NCI-H2107 treated with DMSO at 0.1 percent for 48 hours (cell line): ENCODE results near the gene CDC42BPG.
"Not testable (repeated sequence)": the region's sequence is repeated elsewhere in the genome, so short reads cannot be mapped to it uniquely, and the experiment has no call there.

ENCODE experiments used
- DNase-seq: peaks from one replicate; lab custom pipeline; 2025; ENCODE audit not compliant: unreplicated experiment; lab: John Stamatoyannopoulos, UW

Gene CDC42BPG

DNA sequence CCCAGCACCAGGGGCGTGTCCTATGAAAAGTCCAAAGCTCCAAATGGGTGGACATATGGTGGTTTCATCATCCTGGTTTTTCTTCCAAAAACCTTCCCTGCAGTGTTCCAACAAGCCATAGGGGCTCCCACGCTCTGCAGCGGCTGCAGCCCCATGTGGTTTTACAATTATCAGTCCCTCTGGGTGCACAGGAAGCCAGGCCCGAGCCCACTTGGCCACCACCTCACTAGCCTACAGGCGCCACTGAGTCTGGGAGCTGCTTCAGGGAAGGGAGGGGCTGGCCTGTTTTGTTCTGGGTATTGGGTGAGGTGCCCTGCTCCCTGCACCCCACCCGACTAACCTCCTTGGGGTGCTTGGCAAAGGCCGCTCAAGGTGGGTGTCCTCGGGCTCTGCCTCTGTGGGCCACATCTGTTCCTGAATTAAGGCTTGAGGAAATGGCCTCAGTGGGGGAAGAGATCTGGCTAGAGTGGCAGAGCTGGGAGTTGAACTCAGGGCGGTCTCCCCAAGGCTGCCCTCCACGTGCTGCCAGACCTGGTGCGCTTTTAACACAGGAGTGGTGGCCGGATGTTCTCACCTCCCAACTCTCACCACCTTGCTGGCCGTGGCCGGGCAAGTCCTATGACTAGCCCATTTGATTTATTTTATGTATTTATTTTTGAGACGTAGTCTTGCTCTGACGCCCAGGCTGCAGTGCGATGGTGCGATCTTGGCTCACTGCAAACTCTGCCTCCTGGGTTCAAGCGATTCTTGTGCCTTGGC is 5.3 kb upstream of the CDC42BPG start:
- DNase-seq, result no peak

DNA sequence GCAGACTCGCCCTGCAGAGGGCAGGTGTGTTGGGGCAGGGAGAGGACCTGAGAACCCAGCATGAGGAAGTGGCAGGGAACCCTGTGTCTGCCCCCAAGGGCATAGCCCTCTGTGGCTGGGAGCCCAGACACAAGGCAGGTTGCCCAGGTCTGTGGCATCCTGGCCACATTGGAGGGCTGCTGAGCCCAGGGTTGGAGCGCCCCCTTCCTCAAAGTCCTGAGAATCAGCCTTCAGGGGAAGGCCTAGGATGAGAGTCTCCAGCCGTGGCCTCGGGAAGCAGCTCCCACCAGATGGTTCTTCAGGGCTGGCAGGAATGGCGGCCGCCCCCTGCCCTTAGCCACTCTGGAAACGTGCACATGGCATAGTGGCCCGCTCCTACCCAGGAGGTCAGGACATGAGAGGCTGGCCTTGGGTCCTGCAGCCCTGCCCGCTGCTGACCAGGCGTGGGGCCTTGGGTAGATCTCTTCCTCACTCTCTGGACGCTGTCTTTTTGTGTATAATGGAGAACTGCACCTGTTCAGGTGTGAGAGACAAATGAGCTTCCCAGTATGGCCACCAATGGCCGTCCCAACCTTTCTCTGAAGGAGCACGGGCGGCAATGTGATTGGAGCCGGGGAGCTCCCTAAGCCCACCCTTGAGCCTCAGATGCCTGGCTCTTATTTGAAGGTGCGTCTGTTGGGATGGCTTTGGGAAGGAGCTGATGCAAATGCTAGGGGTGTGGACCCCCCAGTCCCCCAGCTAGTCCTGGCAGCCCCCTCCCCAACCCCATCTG is 4.6 kb upstream of the CDC42BPG start:
- DNase-seq, result no peak

DNA sequence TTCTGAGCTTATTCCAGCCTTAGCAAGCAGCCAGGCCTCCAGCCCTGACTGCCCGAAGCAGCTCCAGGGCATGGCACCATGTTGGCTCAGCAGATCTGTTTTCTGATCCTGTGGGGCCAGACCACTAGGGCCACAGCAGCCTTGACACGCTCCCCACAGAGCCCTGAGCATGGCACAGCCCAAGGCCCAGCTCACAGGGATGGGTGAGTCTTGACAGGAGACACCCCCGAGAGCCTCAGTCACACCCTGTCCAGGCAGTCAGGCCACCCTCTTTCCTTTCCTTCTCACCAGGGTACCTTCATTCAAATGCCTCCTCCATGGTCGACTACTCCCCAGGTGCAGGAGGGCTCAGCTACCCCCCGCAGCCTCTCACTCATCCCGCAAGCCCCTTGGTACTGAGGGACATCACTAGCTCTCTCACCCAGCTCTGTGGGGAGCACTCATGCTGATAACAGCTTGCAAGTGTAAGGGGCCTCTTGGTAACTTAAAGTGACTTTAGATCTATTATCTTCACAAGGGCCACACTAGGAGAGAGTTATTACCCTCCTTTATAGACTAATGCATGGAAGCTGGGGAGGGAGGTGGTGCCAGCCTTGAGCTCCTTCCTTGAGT is 3.9 kb upstream of the CDC42BPG start:
- peak; percentile 42 for DNase-seq

DNA sequence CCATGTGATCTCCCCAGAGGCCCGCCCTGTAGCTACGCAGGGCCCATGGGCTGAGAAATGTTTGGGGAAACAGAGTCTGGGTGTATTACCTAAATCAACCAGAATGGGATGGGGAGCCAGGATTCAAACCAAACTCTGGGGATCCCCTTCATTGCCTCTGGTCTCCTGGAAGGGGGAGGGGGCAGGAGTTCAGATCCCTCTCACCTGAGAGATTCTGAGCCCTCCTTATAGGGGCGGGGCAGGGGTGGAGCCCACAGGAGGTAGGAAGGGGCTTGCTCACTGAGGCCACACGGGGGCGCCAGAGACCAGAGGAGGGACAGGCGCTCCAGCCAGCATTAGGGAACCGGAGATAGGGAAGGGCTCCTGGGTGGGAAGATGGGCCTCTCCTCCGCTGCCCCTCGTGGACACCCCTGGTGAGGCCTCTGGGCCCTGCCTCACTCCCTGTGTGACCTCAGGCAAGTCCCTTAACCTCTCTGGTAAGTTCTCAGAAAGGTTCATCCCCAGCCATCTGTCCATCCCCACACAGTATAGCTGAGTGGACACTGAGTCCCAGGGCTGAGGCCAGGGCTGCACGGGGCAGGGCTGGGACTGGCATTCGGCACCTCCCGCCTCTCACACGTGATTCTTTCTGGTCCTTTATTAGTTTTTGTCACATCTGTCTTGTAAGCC is 2.7 kb upstream of the CDC42BPG start:
- peak; percentile 57 for DNase-seq

DNA sequence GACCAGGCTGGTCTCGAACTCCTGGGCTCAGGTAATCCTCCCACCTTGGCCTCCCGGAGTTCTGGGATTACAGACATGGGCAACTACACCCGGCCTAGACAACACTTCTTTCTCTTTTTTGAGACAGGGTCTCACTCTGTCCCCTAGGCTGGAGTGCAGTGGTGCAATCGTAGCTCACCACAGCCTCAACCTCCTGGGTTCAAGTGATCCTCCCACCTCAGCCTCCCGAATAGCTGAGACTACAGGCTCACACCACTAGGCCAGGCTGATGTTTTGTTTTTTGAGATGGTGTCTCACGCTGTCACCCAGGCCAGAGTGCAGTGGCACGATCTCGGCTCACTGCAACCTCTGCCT is 1.3 kb upstream of the CDC42BPG start:
- not testable (repeated sequence) for DNase-seq

DNA sequence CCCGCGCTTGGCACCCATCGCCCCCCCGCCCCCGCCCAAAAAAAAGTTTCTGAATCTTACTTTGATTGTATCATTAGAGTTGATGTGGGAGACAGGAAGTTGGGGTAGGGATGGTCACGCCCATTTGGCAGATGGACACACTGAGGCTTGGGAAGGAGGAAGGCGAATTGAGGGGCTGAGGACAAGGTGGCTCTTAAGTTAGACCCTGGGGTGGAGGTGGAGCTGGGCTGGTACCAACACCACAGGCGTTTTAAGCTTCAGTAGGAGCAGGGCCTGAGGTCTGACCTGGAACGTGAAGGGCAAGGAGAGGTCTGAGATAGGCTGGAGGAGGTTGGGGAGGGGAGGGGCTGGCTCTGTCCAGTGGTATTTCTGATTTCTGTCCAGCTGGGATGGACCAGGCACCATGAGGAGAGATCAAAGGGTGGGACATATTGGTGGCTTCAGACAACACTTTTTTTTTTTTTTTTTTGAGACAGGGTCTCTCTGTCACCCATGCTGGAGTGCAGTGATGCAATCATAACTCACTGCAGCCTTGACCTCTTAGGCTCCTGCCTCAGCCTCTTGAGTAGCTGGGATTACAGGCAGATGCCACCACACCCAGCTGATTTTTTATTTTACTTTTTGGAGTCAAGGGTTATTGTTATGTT is 799 bp upstream of the CDC42BPG start:
- no peak for DNase-seq

DNA sequence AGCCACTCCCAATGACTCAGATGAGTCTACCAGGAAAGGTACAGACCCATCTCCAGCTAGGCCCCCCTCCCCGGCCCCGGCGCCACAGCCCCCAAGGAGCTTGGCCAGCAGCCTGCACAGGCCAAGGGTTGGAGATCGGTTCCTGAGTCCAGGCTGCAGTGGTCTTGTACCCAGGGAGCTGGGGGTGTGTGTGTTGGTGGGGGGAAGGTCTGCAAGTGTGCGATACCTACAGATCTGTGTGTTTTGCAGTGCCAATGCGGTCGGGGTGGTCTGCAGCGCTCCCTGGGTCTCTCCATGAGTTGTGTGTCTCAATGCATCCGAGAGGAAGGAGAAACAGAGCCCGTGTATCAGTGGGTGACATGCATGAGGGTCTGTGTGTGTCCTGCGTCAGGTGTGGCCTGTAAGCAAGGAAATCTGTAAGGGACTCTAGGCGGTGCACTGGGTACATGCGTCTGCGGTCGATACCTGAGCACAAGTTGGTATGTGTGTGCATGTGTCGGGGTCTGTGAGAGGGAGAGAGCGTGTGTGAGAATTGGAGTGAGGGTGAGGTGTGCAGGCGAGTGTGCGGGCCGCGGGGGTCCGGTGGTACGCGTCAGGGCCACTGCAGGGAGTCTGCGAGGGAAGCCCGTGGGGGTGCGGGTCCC is 645 bp downstream of the CDC42BPG start:
- DNase-seq, result no peak

DNA sequence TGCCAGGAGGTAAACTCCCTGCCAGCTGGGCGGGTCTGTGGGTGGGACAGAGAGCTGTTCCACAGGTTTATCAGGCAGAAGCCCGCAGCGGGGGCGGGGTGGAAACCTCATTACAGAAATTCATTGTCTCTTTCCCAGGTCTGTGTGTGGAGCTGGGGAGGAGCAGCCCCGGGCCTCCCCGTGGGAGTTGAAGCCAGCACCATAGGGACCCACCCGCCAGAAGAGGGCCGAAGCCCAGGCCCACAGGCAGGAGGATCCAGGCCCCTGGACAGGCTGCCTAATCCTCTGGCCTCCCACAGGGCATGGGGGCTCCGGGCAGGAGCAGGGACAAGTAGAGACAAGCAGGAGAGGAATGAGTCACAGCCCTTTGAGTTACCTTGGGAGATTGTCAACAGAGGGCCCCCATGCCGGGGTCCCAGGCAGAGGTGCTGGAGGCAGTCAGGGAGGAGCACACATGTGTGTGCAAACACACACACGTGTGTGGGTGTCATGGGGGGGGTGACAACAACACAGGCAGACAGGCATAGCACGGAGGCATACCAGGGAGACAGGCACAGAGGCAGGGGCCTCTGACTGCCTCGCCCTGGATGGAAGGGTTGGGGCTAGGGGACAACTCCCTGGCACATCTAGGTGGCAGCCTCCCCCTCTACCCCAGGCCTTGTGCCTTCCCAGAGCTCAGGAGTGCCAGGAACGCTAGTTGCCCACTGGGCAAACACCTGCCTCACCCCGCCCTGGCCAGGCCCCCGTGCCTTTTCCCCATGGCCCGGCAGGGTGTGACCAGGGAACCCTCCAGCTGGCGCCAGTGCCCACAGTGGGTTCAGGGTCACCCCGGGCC is 1.4 kb downstream of the CDC42BPG start:
- no peak for DNase-seq

DNA sequence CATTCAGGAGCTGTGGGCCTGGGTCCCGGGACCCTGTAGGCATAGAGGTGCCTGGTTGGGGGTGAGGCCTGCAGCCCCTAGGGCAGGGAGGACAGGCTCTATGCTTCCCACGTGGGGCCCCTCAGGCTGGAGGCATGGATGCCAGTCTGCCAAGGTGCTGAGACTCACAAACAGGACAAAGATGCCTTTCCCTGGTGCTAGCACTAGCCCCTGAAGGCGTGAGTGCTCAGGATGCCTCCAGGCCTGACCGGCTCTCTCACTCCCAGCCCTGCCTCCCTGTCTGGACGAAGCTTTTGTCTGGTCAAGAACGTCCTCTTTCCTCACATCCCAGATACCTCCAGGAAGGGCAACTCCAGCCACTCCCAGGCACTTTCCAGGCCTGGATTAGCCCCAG is 2.1 kb downstream of the CDC42BPG start:
- DNase-seq, result no peak

DNA sequence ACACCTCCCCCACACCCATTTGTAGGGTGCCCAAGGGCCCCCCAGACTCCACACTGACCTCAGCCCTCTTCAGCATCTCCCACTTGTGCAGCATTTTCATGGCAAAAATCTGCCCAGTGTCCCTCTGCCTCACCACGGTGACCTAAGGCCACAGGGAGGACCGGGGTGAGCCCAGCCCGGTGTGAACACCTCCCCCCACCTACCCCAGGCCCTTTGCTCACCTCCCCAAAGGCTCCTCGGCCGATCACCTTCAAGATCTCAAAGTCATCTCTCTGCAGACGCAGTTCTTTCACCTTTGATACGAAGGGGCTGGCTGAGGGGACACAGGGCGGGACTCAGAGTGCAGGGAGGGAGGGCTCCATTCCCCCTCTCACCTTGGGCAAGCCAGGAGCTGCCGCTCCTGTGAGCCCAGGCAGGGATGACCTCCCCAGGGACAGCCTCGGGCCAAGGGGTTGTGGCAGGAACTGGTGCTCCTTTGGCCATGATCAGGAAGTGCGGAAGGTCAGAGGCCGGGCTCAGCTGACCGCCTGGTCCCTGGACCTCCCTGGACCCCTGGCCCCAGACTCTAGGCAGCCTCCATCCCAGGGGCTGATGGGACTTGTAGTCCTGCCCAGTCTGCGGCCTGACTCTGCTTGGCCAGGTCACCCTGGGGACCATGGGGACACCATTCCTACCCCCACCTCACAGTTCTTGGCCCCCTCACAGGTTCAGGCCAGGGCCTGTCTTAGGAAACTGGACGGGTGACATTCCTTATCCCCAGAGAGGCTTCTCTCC is 2.7 kb downstream of the CDC42BPG start:
- DNase-seq, result no peak

DNA sequence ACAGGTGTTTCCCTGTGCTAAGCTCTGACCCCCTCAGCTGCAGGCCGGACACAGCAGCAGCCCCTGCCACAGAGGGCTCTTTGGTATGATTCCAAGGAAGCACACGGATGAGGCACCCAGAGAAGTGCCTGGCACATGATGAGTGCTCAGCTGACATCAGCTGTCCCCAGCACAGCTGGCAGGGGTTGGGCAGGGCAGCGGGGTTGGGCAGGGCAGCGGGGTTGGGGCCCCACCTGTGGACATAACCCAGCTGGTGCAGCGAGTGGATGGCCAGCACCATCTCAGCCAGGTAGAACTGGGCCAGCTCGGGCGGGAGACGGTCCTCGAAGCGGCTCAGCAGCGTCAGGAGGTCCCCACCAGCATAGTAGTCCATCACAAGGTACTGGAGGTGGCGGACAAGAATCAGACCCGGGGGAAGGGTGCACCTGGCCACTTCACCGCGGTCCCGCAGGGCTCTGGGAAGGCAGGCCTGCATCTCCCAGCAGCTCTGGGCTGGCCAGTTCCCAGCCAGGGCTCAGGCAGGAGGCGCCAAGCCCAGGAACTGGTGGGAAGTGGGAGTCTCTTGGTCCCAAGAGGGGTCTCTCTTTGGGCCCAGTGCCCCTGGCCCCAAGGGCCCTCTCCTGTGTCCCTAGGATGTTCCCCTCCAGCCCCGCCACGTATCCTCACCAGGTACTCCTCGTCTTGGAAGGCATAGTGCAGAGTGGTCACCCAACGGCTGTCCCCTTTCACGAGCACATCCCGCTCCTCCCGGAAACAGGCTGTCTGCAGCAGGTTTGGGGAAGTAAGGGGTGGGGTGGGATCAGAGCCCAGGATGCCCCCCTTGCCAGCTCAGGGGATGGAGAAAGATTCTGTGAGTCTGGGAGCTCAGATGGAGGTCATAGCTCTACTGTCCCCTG is 4.3 kb downstream of the CDC42BPG start:
- no peak for DNase-seq

DNA sequence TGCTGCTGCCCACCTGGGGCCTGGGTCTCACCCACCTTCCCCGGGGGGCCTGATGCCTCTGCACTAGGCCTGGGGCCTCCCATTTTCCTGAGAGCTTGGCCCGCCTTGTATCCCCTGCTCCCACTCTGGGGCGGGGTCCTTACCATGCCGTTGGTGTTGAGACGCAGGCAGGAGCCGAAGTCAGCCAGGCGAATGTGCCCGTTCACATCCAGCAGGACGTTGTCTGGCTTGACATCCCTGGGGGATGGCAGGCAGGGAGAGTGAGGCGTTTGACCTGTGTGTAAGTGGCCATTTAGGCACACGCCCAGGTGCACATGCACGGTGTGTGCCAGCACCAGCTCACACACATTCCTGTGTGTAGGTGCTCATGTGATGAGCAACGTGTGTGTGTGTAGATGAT is 5.1 kb downstream of the CDC42BPG start:
- no peak for DNase-seq

DNA sequence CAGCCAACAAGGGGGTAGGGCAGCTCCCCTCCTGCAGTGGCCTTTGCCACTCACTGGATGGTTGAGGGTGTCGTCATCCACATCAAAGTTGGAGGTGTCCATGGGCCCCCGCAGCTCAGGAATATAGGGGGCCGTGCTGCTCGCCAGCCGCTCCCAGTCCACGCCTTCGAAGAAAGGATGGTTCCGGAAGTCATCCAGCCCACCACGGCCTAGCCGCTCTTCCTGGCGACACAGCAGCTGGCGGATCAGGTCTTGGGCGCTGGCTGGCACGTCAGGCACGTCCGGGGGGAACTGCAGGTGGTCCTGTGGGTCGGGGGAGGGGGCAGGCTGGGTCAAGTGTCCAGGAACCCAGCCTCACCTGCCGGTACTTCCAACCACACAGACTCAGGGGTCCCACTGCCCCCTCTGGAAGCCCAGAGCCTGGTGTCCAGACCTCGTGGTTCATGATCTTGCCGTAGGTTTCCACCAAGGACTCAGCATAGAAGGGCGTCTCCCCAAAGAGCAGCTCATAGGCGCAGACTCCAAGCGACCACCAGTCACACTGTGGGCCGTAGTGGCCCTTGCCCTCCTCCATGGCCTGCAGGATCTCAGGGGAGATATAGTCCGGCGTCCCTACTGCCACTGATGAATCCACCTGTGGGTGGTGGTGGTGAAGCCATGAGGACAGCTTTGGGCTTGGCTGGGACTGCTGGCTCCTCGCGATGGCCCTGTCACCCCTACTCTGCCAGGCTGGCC is 5.7 kb downstream of the CDC42BPG start:
- DNase-seq, result no peak

DNA sequence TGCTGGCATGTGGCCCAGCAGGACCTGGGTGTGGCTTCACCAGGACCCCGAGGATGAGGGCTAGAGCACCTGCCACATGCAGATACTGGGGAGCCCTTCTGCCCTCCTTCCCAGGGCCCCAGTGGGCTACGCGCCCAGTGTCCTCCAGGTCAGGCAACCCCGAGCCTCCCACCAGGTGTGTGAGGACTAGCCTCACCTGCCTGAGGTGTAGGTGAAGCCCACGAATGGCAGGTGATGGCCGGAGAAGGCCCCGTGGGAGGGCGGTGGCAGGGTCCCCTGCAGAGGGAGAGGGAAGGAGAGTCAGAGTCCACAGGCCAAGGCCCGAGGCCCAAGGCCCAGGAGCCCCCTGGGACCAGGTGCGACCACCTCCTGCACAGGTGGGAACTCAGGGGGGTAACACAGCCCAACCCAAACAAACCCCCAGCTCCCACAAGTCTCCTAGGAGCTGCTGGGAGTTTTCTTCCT is 6.5 kb downstream of the CDC42BPG start:
- no peak for DNase-seq

DNA sequence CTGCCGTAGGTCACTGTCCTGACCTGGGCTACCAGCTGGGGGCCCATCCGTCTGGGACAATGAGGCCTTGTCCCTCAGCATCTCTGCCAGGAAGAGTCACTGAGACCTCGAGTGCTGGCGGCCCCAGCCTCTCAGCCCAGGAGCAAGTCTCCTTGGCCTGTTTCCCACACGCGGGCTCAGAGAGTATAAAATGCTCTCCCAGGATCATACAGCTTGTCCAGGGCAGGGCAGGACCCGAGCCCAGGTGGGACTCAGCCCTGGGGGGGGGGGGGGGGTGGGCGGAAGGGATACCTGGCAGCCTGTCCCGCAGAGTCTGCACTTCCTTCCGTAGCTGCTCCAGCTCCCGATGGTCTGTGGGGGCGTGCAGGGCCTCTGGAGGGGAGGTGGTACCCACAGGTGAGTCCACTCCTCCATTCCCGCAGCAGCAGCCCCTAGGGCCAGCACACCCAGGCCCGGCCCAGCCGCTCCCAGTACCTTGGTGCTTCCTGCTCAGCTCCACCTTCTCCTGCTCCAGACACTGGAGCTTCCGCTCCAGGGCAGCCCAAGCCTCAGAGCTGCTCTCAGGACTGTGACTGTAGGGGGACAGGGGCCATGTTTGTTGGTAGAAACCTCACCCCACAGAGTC is 7.9 kb downstream of the CDC42BPG start:
- no peak for DNase-seq

DNA sequence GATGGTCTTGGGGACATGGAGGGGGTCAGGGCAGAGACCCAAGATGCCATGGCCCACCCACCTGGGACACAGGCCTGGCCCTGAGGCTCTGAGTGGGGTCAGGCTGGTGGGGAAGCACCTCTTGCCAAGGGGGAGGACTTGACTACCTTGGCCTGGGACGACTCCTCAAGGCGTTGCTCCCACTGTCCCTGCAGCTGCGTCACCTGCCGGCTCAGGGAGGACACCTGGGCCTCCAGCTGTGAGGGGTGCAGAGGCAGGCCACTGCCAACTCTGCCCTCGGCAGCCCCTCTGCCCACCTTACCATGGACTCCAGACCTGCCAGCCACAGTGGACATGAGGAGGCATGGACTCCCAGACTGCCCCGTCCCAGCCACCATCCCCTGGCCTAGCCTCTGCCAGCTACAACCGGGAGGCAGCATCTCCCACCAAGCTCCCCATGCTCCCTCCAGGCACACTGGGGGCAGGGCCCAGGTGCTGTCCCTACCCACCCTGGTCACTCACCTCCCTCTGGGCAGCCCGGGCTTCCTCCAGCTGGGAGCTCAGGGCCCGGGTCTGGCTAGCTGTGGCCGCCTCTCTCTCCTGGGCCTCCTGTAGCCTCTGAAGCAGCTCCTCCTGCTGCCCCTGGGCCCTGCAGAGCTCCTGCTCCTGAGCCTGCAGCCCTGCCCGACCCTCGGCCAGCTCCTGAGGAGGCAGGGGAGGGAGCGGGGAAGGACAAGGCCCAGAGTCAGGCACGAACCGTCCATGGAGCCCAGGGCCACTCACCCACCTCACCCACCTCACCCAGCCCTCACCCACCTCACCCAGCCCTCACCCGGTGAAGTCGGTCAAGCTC is 8.6 kb downstream of the CDC42BPG start:
- DNase-seq, result no peak
